A549 (cell line): Measurements from ENCODE around the gene CMTR1. TPM values are rescaled to one million over a fixed set of nuclear protein-coding genes. Genes with fewer than 3 reads are reported as not detected.
A peak's percentile ranks its signal among the peaks of the same experiment; 100 is the strongest.

ENCODE experiments used
- ATAC-seq, 2 experiments: fragments of 200-7000 bp in 1 of 2; fragments of >200 bp in 1 of 2; cut with Nextera tagmentation in 1 of 2; cut with Tn5 transposase in 1 of 2; 3 replicates each; pipeline versions ENCODE4 v1.8.0 to v1.9.1; 2018 to 2020; ENCODE audit warnings: mild to moderate bottlenecking in 1 of 2, moderate library complexity in 1 of 2
- CTCF ChIA-PET: fragments of 300-600 bp; sonication (Branson Sonifier 250); formaldehyde crosslinking; extraction: SDS; loops from one replicate; lab custom pipeline; 2021; ENCODE audit warnings: antibody characterized with exemption, inconsistent platforms; lab: Yijun Ruan, JAX
- POLR2A ChIA-PET: fragments of 350-600 bp; formaldehyde crosslinking; extraction: SDS; loops from one replicate; lab custom pipeline; 2021; ENCODE audit warnings: antibody characterized with exemption, inconsistent platforms; lab: Yijun Ruan, JAX
- DNase-seq, 2 experiments: peaks; one replicate each; pipeline versions ENCODE4 v3.0.0 to v3.0.0-alpha.2; 2011 to 2016; ENCODE audit warnings: low read depth in 1 of 2, low spot score in 1 of 2
- FAIRE-seq: peaks from 2 replicates; lab custom pipeline; 2011; peaks lifted over from hg19 to GRCh38; lab: Jason Lieb, UNC
- H3K27ac ChIP-seq, 2 experiments: fragments of >200 bp; sonication (Bioruptor Twin); formaldehyde crosslinking; 3 replicates each; pipeline ENCODE4 v1.5.1; 2016 to 2017
- H3K4me1 ChIP-seq: fragments of >200 bp; sonication (Bioruptor Twin); formaldehyde crosslinking; 3 replicates; pipeline ENCODE4 v1.6.1; 2016
- H3K4me2 ChIP-seq: fragments of >200 bp; sonication (Bioruptor Twin); formaldehyde crosslinking; 3 replicates; pipeline ENCODE4 v1.6.1; 2016
- H3K4me3 ChIP-seq: fragments of >200 bp; sonication (Bioruptor Twin); formaldehyde crosslinking; 3 replicates; pipeline ENCODE4 v1.5.1; 2016
- H3K9me3 ChIP-seq: fragments of >200 bp; sonication (Bioruptor Twin); formaldehyde crosslinking; 3 replicates; pipeline ENCODE4 v1.6.1; 2016
- ATOH8 ChIP-seq: fragments of 250-450 bp; sonication (Bioruptor Pico); IDR thresholded peaks from 2 replicates; pipeline ENCODE4 v1.5.0; 2020; ENCODE audit warnings: low read depth, mild to moderate bottlenecking, moderate library complexity
- CBX2 ChIP-seq: fragments of 200-600 bp; sonication (generic); IDR thresholded peaks from 2 replicates; pipeline ENCODE4 v1.6.1; 2016; ENCODE audit warnings: low read depth, mild to moderate bottlenecking, borderline replicate concordance
- CBX8 ChIP-seq: fragments of 200-600 bp; sonication (generic); IDR thresholded peaks from 2 replicates; pipeline ENCODE4 v1.6.1; 2016
- CEBPB ChIP-seq, 2 experiments: fragments of >200 bp in 1 of 2; sonication (Bioruptor Twin) in 1 of 2; formaldehyde crosslinking in 1 of 2; IDR thresholded peaks; 2 replicates each; pipeline ENCODE4 v1.6.1; 2012 to 2016
- CHD2 ChIP-seq: fragments of 150-350 bp; IDR thresholded peaks from 2 replicates; pipeline ENCODE4 v1.6.1; 2014; ENCODE audit warnings: low read length; ENCODE audit not compliant: partially characterized antibody
- CHD4 ChIP-seq: fragments of 200-600 bp; sonication (generic); IDR thresholded peaks from 2 replicates; pipeline ENCODE4 v1.6.1; 2016; ENCODE audit warnings: antibody characterized with exemption, mild to moderate bottlenecking, borderline replicate concordance
- E2F6 ChIP-seq: IDR thresholded peaks from 2 replicates; pipeline ENCODE4 v1.6.1; 2012; ENCODE audit warnings: low read depth, borderline replicate concordance
- EHF ChIP-seq: fragments of 250-450 bp; sonication (Bioruptor Pico); IDR thresholded peaks from 2 replicates; pipeline ENCODE4 v1.5.0; 2020; ENCODE audit warnings: mild to moderate bottlenecking
- EP300 ChIP-seq, 2 experiments: fragments of >200 bp; sonication (Bioruptor Twin); formaldehyde crosslinking; IDR thresholded peaks; 2 replicates in 1 of 2; 3 replicates in 1 of 2; pipeline ENCODE4 v1.6.1; 2016 to 2017
- FOSB ChIP-seq: fragments of 250-450 bp; sonication (Bioruptor Pico); IDR thresholded peaks from 2 replicates; pipeline ENCODE4 v1.5.0; 2020; ENCODE audit warnings: mild to moderate bottlenecking, moderate library complexity
- FOSL2 ChIP-seq, 2 experiments: fragments of 450-650 bp in 1 of 2; fragments of >200 bp in 1 of 2; sonication (Bioruptor Twin) in 1 of 2; formaldehyde crosslinking; IDR thresholded peaks; 2 replicates each; pipeline versions ENCODE4 v1.5.0 to v1.6.1; 2016 to 2020; ENCODE audit warnings: mild to moderate bottlenecking in 1 of 2, moderate library complexity in 1 of 2
- FOXS1 ChIP-seq: fragments of 250-450 bp; sonication (Bioruptor Pico); IDR thresholded peaks from 2 replicates; pipeline ENCODE4 v1.5.0; 2020; ENCODE audit warnings: mild to moderate bottlenecking, moderate library complexity
- GATA3 ChIP-seq: IDR thresholded peaks from 2 replicates; pipeline ENCODE4 v1.6.1; 2012; ENCODE audit warnings: borderline replicate concordance
- HDAC2 ChIP-seq: fragments of 200-600 bp; sonication (generic); IDR thresholded peaks from 2 replicates; pipeline ENCODE4 v1.6.1; 2016
- HEYL ChIP-seq: fragments of 250-450 bp; sonication (Bioruptor Pico); IDR thresholded peaks from 2 replicates; pipeline ENCODE4 v1.8.0; 2021; ENCODE audit warnings: mild to moderate bottlenecking, moderate library complexity
- HOXA7 ChIP-seq: fragments of 250-450 bp; sonication (Bioruptor Pico); IDR thresholded peaks from 2 replicates; pipeline ENCODE4 v1.5.0; 2020; ENCODE audit warnings: mild to moderate bottlenecking, moderate library complexity
- HOXB13 ChIP-seq: fragments of 250-450 bp; sonication (Bioruptor Pico); IDR thresholded peaks from 2 replicates; pipeline ENCODE4 v1.5.0; 2020; ENCODE audit warnings: low read depth, mild to moderate bottlenecking, moderate library complexity
- HOXB5 ChIP-seq: fragments of 250-450 bp; sonication (Bioruptor Pico); IDR thresholded peaks from 2 replicates; pipeline ENCODE4 v1.5.0; 2020; ENCODE audit warnings: mild to moderate bottlenecking, moderate library complexity
- JUN ChIP-seq, 2 experiments: fragments of >200 bp; sonication (Bioruptor Twin); formaldehyde crosslinking; IDR thresholded peaks; 2 replicates in 1 of 2; 3 replicates in 1 of 2; pipeline ENCODE4 v1.6.1; 2016 to 2017
- JUNB ChIP-seq: fragments of >200 bp; sonication (Bioruptor Twin); formaldehyde crosslinking; IDR thresholded peaks from 2 replicates; pipeline ENCODE4 v1.6.1; 2016
- KDM5A ChIP-seq: fragments of 200-600 bp; sonication (generic); IDR thresholded peaks from 2 replicates; pipeline ENCODE4 v1.6.1; 2016; ENCODE audit warnings: antibody characterized with exemption, mild to moderate bottlenecking
- MAFK ChIP-seq: fragments of 450-650 bp; IDR thresholded peaks from 2 replicates; pipeline ENCODE4 v1.6.1; 2014; ENCODE audit not compliant: partially characterized antibody
- MYC ChIP-seq: IDR thresholded peaks from 2 replicates; pipeline ENCODE4 v1.6.1; 2012; ENCODE audit warnings: mild to moderate bottlenecking, inconsistent platforms, low read length, improper control_type of control experiment, borderline replicate concordance
- NPAS2 ChIP-seq: fragments of 250-450 bp; sonication (Bioruptor Pico); IDR thresholded peaks from 2 replicates; pipeline ENCODE4 v1.8.0; 2022; ENCODE audit warnings: mild to moderate bottlenecking, moderate library complexity, borderline replicate concordance
- NR3C1 ChIP-seq: fragments of >200 bp; sonication (Bioruptor Twin); formaldehyde crosslinking; IDR thresholded peaks from 3 replicates; pipeline ENCODE4 v1.6.1; 2017
- PHF8 ChIP-seq: fragments of 200-600 bp; sonication (generic); IDR thresholded peaks from 2 replicates; pipeline ENCODE4 v1.6.1; 2016; ENCODE audit warnings: low read depth, mild to moderate bottlenecking, antibody characterized with exemption, moderate library complexity, borderline replicate concordance
- RAD21 ChIP-seq, 2 experiments: fragments of >200 bp in 1 of 2; sonication (Bioruptor Twin) in 1 of 2; formaldehyde crosslinking in 1 of 2; IDR thresholded peaks in 1 of 2; conservative IDR thresholded peaks in 1 of 2; 2 replicates in 1 of 2; 3 replicates in 1 of 2; pipeline ENCODE4 v1.6.1; 2012 to 2018; ENCODE audit warnings: inconsistent platforms in 1 of 2
- RNF2 ChIP-seq: fragments of 200-600 bp; sonication (generic); IDR thresholded peaks from 2 replicates; pipeline ENCODE4 v1.6.1; 2016; ENCODE audit warnings: low read depth, mild to moderate bottlenecking, antibody characterized with exemption, moderate library complexity, borderline replicate concordance
- SREBF2 ChIP-seq: fragments of 450-650 bp; IDR thresholded peaks from 2 replicates; pipeline ENCODE4 v1.6.1; 2014; ENCODE audit warnings: mild to moderate bottlenecking, moderate library complexity
- TFCP2L1 ChIP-seq: fragments of 250-450 bp; sonication (Bioruptor Pico); IDR thresholded peaks from 2 replicates; pipeline ENCODE4 v1.5.0; 2021; ENCODE audit warnings: mild to moderate bottlenecking
- TP53 ChIP-seq: fragments of 250-450 bp; sonication (Bioruptor Pico); IDR thresholded peaks from 2 replicates; pipeline ENCODE4 v1.5.0; 2021; ENCODE audit warnings: mild to moderate bottlenecking, moderate library complexity
- ZC3H11A ChIP-seq: fragments of 450-650 bp; IDR thresholded peaks from 2 replicates; pipeline ENCODE4 v1.6.1; 2014; ENCODE audit warnings: antibody characterized with exemption, mild to moderate bottlenecking
- ZFP36 ChIP-seq: fragments of 450-650 bp; IDR thresholded peaks from 2 replicates; pipeline ENCODE4 v1.6.1; 2014; ENCODE audit warnings: borderline replicate concordance; ENCODE audit not compliant: partially characterized antibody
- ZNF302 ChIP-seq: fragments of 250-450 bp; sonication (Bioruptor Pico); IDR thresholded peaks from 2 replicates; pipeline ENCODE4 v1.9.0; 2021; ENCODE audit warnings: inconsistent platforms, mild to moderate bottlenecking, moderate library complexity
- WGBS: methylation state at CpG from one replicate; pipeline ENCODE4 v1.1.6; 2017; ENCODE audit errors: missing lambda C conversion rate; 5-methylcytosine and 5-hydroxymethylcytosine counted together
- polyA plus RNA-seq, 4 experiments: library from polyadenylated mRNA; depleted of rRNA in 3 of 4; stranded (reverse); fragments of >200 nt; fragmentation: RNase III in 1 of 4; extraction: RNeasy Plus Mini Kit Qiagen cat#74134 plus additional on column Dnase treatment in 1 of 4; gene quantifications; 2 replicates in 3 of 4; 3 replicates in 1 of 4; pipeline ENCODE4 v1.2.3, GENCODE V29; 2011 to 2017
- TF ChIP-seq, protein P1 (sequence below): fragments of 450-650 bp; IDR thresholded peaks from 2 replicates; pipeline ENCODE4 v1.6.1; 2014; ENCODE audit warnings: antibody characterized with exemption
- TF ChIP-seq, protein P2 (sequence below): fragments of >200 bp; sonication (Bioruptor Twin); formaldehyde crosslinking; IDR thresholded peaks from 2 replicates; pipeline ENCODE4 v1.6.1; 2016

CMTR1 gene
- polyA plus RNA-seq, 2 of the 4 experiments (the other 2 are of a cell fraction), result 17.0 to 17.8 TPM

DNA sequence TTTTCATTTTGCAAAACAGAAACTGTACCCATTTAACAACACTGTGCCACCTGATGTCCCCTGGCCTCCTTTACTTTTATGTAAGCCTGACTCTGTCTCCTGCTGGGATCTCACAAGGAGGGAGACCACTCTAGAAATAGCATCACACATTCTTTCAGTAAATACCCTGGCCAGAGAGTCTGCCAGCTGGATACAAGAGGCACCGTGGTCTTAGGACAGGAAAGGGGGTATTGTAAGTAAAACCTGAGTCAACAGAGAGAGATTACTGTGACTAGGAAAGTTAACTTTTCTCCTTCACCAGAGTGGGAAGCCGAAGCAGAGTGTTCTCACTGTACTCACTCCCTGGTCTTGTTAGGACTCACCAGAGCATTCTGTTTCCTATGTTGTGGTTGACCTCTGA, 27.8 kb downstream of the CMTR1 start:
- H3K4me2 ChIP-seq, result no peak overlapping the region
- no peak for DNase-seq
- H3K4me3 ChIP-seq, result no peak overlapping the region
- CTCF ChIA-PET, result interaction anchor here (1.0 to 2.0 kb wide), 4 partner anchors 11 to 231 kb away, joined by 3 to 5 read pairs (median 4); no protein-coding TSS in a partner anchor
- no peaks in the 10 kb centered on the region for H3K9me3 ChIP-seq
- H3K27ac ChIP-seq, result no peak overlapping the region
- 95% methylated on average over 2 of the region's 2 CpGs for WGBS
- no peak for TF ChIP-seq CBX8
- no peak for TF ChIP-seq KDM5A
- TF ChIP-seq CEBPB (IDR thresholded peaks at IDR 0.05), result no peak
- TF ChIP-seq E2F6, result no peak
- TF ChIP-seq, protein P1, sequence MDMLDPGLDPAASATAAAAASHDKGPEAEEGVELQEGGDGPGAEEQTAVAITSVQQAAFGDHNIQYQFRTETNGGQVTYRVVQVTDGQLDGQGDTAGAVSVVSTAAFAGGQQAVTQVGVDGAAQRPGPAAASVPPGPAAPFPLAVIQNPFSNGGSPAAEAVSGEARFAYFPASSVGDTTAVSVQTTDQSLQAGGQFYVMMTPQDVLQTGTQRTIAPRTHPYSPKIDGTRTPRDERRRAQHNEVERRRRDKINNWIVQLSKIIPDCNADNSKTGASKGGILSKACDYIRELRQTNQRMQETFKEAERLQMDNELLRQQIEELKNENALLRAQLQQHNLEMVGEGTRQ, result no peak
- no peak for TF ChIP-seq JUNB
- TF ChIP-seq JUN (IDR thresholded peaks at IDR 0.05), result no peak
- no peak for TF ChIP-seq HOXB13 (CRISPR knock-in tag)
- TF ChIP-seq FOSB (CRISPR knock-in tag), result no peak
- no peak for TF ChIP-seq EHF
- no peak for TF ChIP-seq ZNF302 (CRISPR knock-in tag)
- TF ChIP-seq FOSL2 (IDR thresholded peaks at IDR 0.05), result no peak
- TF ChIP-seq FOSL2 (CRISPR knock-in tag; IDR thresholded peaks at IDR 0.05), result no peak
- no peak for TF ChIP-seq CHD4
- no peak for TF ChIP-seq TFCP2L1 (CRISPR knock-in tag)
- no peak for TF ChIP-seq MAFK
- no peak for TF ChIP-seq EP300 (IDR thresholded peaks at IDR 0.05)
- TF ChIP-seq HDAC2, result no peak
- TF ChIP-seq, all 56 proteins: peak for 0
- POLR2A ChIA-PET, result no interaction called here
- no peaks in the 10 kb centered on the region for H3K4me1 ChIP-seq
- no peak for FAIRE-seq
- no peak for ATAC-seq

- no peak overlapping the region for H3K4me2 ChIP-seq
- peaks cover 2% of the 10 kb centered on the region; the same call in 1 of the 3 replicates for H3K9me3 ChIP-seq
- no peak overlapping the region for H3K27ac ChIP-seq
- DNase-seq (no peak), ATAC-seq (peak in 1 of 2 experiments; percentile 47; a peak in 1 of 6 replicates), FAIRE-seq (no peak)
- ChIA-PET POLR2A (no interaction called here), CTCF (interaction anchor here (0.8 to 2.0 kb wide), 3 partner anchors 8 to 138 kb away, joined by 3 to 5 read pairs (median 4); no protein-coding TSS in a partner anchor)
- H3K4me3 ChIP-seq, result no peak overlapping the region
- TF ChIP-seq NPAS2, result no peak
- TF ChIP-seq KDM5A, result no peak
- no peak for TF ChIP-seq HOXA7 (CRISPR knock-in tag)
- TF ChIP-seq GATA3, result no peak
- no peak for TF ChIP-seq HDAC2
- no peak for TF ChIP-seq CBX2
- no peak for TF ChIP-seq SREBF2
- TF ChIP-seq MYC, result no peak
- TF ChIP-seq HOXB5, result no peak
- H3K4me1 ChIP-seq, result no peaks in the 10 kb centered on the region
These were observed 30.1 kb downstream of the CMTR1 start for GRCh38 chr6:37463110-37463509.

DNA sequence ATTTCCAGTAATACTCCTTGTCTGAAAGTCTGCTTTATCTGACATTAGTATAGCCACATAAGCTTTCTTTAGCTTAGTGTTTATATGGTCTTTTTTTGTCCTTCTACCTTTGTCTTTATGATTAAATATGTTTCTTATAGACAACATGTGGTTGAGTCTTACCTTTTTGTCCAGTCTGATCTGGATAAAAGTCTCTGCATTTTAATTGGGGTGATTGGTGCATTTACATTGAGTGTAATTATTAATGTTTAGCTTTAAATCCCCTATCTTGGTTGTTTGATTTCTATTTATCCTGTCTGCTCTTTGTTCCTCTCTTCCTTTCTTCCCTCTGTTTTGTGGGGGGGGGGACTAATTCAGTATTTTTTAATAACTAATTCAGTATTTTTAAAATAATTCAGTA, 34.7 kb downstream of the CMTR1 start:
- CTCF ChIA-PET, result no interaction called here
- no peak overlapping the region for H3K4me3 ChIP-seq
- POLR2A ChIA-PET, result no interaction called here
- no peak overlapping the region for H3K27ac ChIP-seq
- ATAC-seq (no peak), DNase-seq (no peak), FAIRE-seq (no peak)
- H3K4me2 ChIP-seq, result no peak overlapping the region
- no peaks in the 10 kb centered on the region for H3K4me1 ChIP-seq
- TF ChIP-seq PHF8 (no peak), FOXS1 (CRISPR knock-in tag) (no peak), CHD2 (no peak), HEYL (CRISPR knock-in tag) (no peak), HOXB13 (CRISPR knock-in tag) (no peak), RNF2 (no peak), ATOH8 (CRISPR knock-in tag) (no peak), TP53 (no peak), TFCP2L1 (CRISPR knock-in tag) (no peak), GATA3 (no peak), CBX8 (no peak), ZFP36 (no peak), EP300 (IDR thresholded peaks at IDR 0.05) (no peak), RAD21 (conservative IDR thresholded peaks at IDR 0.05 in 1 of 2, IDR thresholded peaks at IDR 0.05 in 1 of 2) (no peak), NR3C1 (no peak), ZC3H11A (no peak), CEBPB (IDR thresholded peaks at IDR 0.05) (no peak)
- TF ChIP-seq, protein P2, sequence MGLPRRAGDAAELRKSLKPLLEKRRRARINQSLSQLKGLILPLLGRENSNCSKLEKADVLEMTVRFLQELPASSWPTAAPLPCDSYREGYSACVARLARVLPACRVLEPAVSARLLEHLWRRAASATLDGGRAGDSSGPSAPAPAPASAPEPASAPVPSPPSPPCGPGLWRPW, result no peak
- peaks cover 2% of the 10 kb centered on the region; the same call in 1 of the 3 replicates for H3K9me3 ChIP-seq
